ENCODE measurements around the gene FCHSD2. TPM values are rescaled to one million over a fixed set of nuclear protein-coding genes. Genes with fewer than 3 reads are reported as not detected.

FCHSD2 gene
- total RNA-seq, 1 experiment from 2014 or later: 7.1 TPM

GRCh38 chr11:73175551-73176144, 33.5 kb upstream of the FCHSD2 start:
- no peak for DNase-seq
- no peak for TF ChIP-seq EZH2phosphoT487 (IDR thresholded peaks at IDR 0.05; ENCODE audit: borderline replicate concordance, low read length)

GRCh38 chr11:73174495-73174791, 32.3 kb upstream of the FCHSD2 start:
- Histone ChIP-seq H3K27ac (ENCODE audit: low read length) (no peak overlapping the region), H3K4me1 (ENCODE audit: insufficient read depth, low read length) (peaks cover 29% of the 10 kb centered on the region), H3K36me3 (ENCODE audit: low read depth, low read length) (no peaks in the 10 kb centered on the region), H2AFZ (ENCODE audit: low read length) (no peak overlapping the region), H3K4me3 (ENCODE audit: low read length) (no peak overlapping the region), H3K27me3 (ENCODE audit: low read length) (no peaks in the 10 kb centered on the region), H3K9me3 (ENCODE audit: low read length) (no peaks in the 10 kb centered on the region), H3K9ac (ENCODE audit: low read length) (no peak overlapping the region), H4K20me1 (ENCODE audit: low read length) (no peaks in the 10 kb centered on the region), H3K4me2 (ENCODE audit: low read length) (no peak overlapping the region), H3K9me2 (replicated peaks; ENCODE audit: low read length) (no peaks in the 10 kb centered on the region), H3F3A (ENCODE audit: low read length, unreplicated experiment) (no peaks in the 10 kb centered on the region), H3K79me2 (ENCODE audit: low read length) (no peaks in the 10 kb centered on the region)
- DNase-seq (no peak), ATAC-seq (no peak)
- BruUV-seq (replicated peaks): no TSS peak
- intact Hi-C loops (cut with micrococcal nuclease): no loop called here
- TF ChIP-seq EZH2phosphoT487 (IDR thresholded peaks at IDR 0.05; ENCODE audit: borderline replicate concordance, low read length) (no peak), CTCF (conservative IDR thresholded peaks at IDR 0.05; ENCODE audit: low read depth, low read length) (no peak), EZH2 (IDR thresholded peaks at IDR 0.05; ENCODE audit: low read length, unreplicated experiment) (no peak)
- POLR2A ChIA-PET (ENCODE audit: unreplicated experiment): no interaction called here
- CTCF ChIA-PET: no interaction called here

More at GRCh38 chr11:73175551-73176144, 33.5 kb upstream of the FCHSD2 start:
- Histone ChIP-seq H2AFZ (ENCODE audit: low read length) (no peak overlapping the region), H3K36me3 (ENCODE audit: low read depth, low read length) (no peaks in the 10 kb centered on the region), H3K79me2 (ENCODE audit: low read length) (no peaks in the 10 kb centered on the region), H3K4me1 (ENCODE audit: insufficient read depth, low read length) (peaks cover 29% of the 10 kb centered on the region), H4K20me1 (ENCODE audit: low read length) (no peaks in the 10 kb centered on the region), H3K9me3 (ENCODE audit: low read length) (no peaks in the 10 kb centered on the region), H3K9ac (ENCODE audit: low read length) (no peak overlapping the region), H3F3A (ENCODE audit: low read length, unreplicated experiment) (no peaks in the 10 kb centered on the region), H3K27ac (ENCODE audit: low read length) (no peak overlapping the region), H3K9me2 (replicated peaks; ENCODE audit: low read length) (no peaks in the 10 kb centered on the region), H3K4me2 (ENCODE audit: low read length) (no peak overlapping the region), H3K4me3 (ENCODE audit: low read length) (no peak overlapping the region), H3K27me3 (ENCODE audit: low read length) (no peaks in the 10 kb centered on the region)
- ChIA-PET POLR2A (ENCODE audit: unreplicated experiment) (no interaction called here), CTCF (no interaction called here)
- ATAC-seq: no peak
- intact Hi-C loops (cut with micrococcal nuclease): no loop called here
- BruUV-seq (replicated peaks): no TSS peak

GRCh38 chr11:73173755-73174494, 31.8 kb upstream of the FCHSD2 start:
- Histone ChIP-seq H4K20me1 (ENCODE audit: low read length) (no peaks in the 10 kb centered on the region), H3K36me3 (ENCODE audit: low read depth, low read length) (no peaks in the 10 kb centered on the region), H3K79me2 (ENCODE audit: low read length) (no peaks in the 10 kb centered on the region), H3K27ac (ENCODE audit: low read length) (no peak overlapping the region), H3K9ac (ENCODE audit: low read length) (no peak overlapping the region), H2AFZ (ENCODE audit: low read length) (no peak overlapping the region), H3K4me2 (ENCODE audit: low read length) (no peak overlapping the region), H3K9me3 (ENCODE audit: low read length) (no peaks in the 10 kb centered on the region), H3K4me1 (ENCODE audit: insufficient read depth, low read length) (peaks cover 29% of the 10 kb centered on the region), H3K4me3 (ENCODE audit: low read length) (no peak overlapping the region), H3K27me3 (ENCODE audit: low read length) (no peaks in the 10 kb centered on the region), H3F3A (ENCODE audit: low read length, unreplicated experiment) (no peaks in the 10 kb centered on the region), H3K9me2 (replicated peaks; ENCODE audit: low read length) (no peaks in the 10 kb centered on the region)
- POLR2A ChIA-PET (ENCODE audit: unreplicated experiment): no interaction called here
- CTCF ChIA-PET: interaction anchor here (0.6 kb wide), 1 partner anchor 126 kb away, joined by 3 read pairs; no protein-coding TSS in a partner anchor
- intact Hi-C loops (cut with micrococcal nuclease): no loop called here
- no TSS peak for BruUV-seq (replicated peaks)
- DNase-seq: no peak
- TF ChIP-seq EZH2 (IDR thresholded peaks at IDR 0.05; ENCODE audit: low read length, unreplicated experiment): no peak
- no peak for TF ChIP-seq CTCF (conservative IDR thresholded peaks at IDR 0.05; ENCODE audit: low read depth, low read length)
- no peak for TF ChIP-seq EZH2phosphoT487 (IDR thresholded peaks at IDR 0.05; ENCODE audit: borderline replicate concordance, low read length)
- no peak for ATAC-seq
